ENCODE measurements around the gene RNF130.
"Not testable (repeated sequence)": the region's sequence is repeated elsewhere in the genome, so short reads cannot be mapped to it uniquely, and the experiment has no call there.

The RNF130 gene

GRCh38 chr5:180027459-180028089 is 44.0 kb downstream of the RNF130 start:
- ATAC-seq (replicated peaks; ENCODE audit: extremely low read depth, poor library complexity, severe bottlenecking) (no peak), DNase-seq (ENCODE audit: low spot score in 2 of 2) (no peak)
- peak overlapping the region; percentile 6 for H3K27ac Mint-ChIP-seq (ENCODE audit: low read depth)
- H3K27me3 Mint-ChIP-seq, result no peaks in the 10 kb centered on the region
- H3K36me3 Mint-ChIP-seq (ENCODE audit: insufficient read depth), result peaks cover 1% of the 10 kb centered on the region
- peaks cover 16% of the 10 kb centered on the region for H3K4me1 Mint-ChIP-seq
- H3K9me3 Mint-ChIP-seq, result no peaks in the 10 kb centered on the region
- H3K4me3 Mint-ChIP-seq, result no peak overlapping the region

GRCh38 chr5:180026734-180027458 is 44.7 kb downstream of the RNF130 start:
- Mint-ChIP-seq H3K4me1 (peaks cover 16% of the 10 kb centered on the region), H3K4me3 (no peak overlapping the region), H3K27ac (ENCODE audit: low read depth) (no peak overlapping the region), H3K36me3 (ENCODE audit: insufficient read depth) (peaks cover 1% of the 10 kb centered on the region), H3K9me3 (no peaks in the 10 kb centered on the region), H3K27me3 (no peaks in the 10 kb centered on the region)
- no peak for ATAC-seq (replicated peaks; ENCODE audit: extremely low read depth, poor library complexity, severe bottlenecking)
- DNase-seq (ENCODE audit: low spot score in 2 of 2), result no peak

GRCh38 chr5:180026320-180026719 is 45.2 kb downstream of the RNF130 start:
- no peak for DNase-seq (ENCODE audit: low spot score in 2 of 2)
- Mint-ChIP-seq H3K27ac (ENCODE audit: low read depth) (no peak overlapping the region), H3K27me3 (no peaks in the 10 kb centered on the region), H3K9me3 (no peaks in the 10 kb centered on the region), H3K36me3 (ENCODE audit: insufficient read depth) (peaks cover 1% of the 10 kb centered on the region), H3K4me3 (no peak overlapping the region), H3K4me1 (peaks cover 16% of the 10 kb centered on the region)
- ATAC-seq (replicated peaks; ENCODE audit: extremely low read depth, poor library complexity, severe bottlenecking), result no peak

- no peak overlapping the region for H3K4me3 Mint-ChIP-seq
- no peak for DNase-seq (ENCODE audit: low spot score in 2 of 2)
- ATAC-seq (replicated peaks; ENCODE audit: extremely low read depth, poor library complexity, severe bottlenecking), result no peak
- peaks cover 8% of the 10 kb centered on the region for H3K4me1 Mint-ChIP-seq
- peaks cover 1% of the 10 kb centered on the region for H3K36me3 Mint-ChIP-seq (ENCODE audit: insufficient read depth)
- no peak overlapping the region for H3K27ac Mint-ChIP-seq (ENCODE audit: low read depth)
- H3K27me3 Mint-ChIP-seq, result no peaks in the 10 kb centered on the region
- no peaks in the 10 kb centered on the region for H3K9me3 Mint-ChIP-seq
Observed at GRCh38 chr5:180021900-180022299, 49.7 kb downstream of the RNF130 start.

- no peak overlapping the region for H3K4me3 Mint-ChIP-seq
Observed at GRCh38 chr5:180020176-180020575, 51.4 kb downstream of the RNF130 start.

GRCh38 chr5:180018347-180019060 is 53.1 kb downstream of the RNF130 start:
- H3K27ac Mint-ChIP-seq (ENCODE audit: low read depth), result no peak overlapping the region
- no peaks in the 10 kb centered on the region for H3K27me3 Mint-ChIP-seq

More at GRCh38 chr5:180020176-180020575, 51.4 kb downstream of the RNF130 start:
- H3K27me3 Mint-ChIP-seq, result no peaks in the 10 kb centered on the region
- no peak for ATAC-seq (replicated peaks; ENCODE audit: extremely low read depth, poor library complexity, severe bottlenecking)
- peaks cover 1% of the 10 kb centered on the region for H3K36me3 Mint-ChIP-seq (ENCODE audit: insufficient read depth)
- peaks cover 8% of the 10 kb centered on the region for H3K4me1 Mint-ChIP-seq
- DNase-seq (ENCODE audit: low spot score in 2 of 2), result no peak
- no peak overlapping the region for H3K27ac Mint-ChIP-seq (ENCODE audit: low read depth)
- H3K9me3 Mint-ChIP-seq, result no peaks in the 10 kb centered on the region

GRCh38 chr5:180015523-180015922 is 56.0 kb downstream of the RNF130 start:
- peaks cover 10% of the 10 kb centered on the region for H3K4me1 Mint-ChIP-seq
- not testable (repeated sequence) for ATAC-seq (replicated peaks; ENCODE audit: extremely low read depth, poor library complexity, severe bottlenecking); H3K9me3 Mint-ChIP-seq; H3K36me3 Mint-ChIP-seq (ENCODE audit: insufficient read depth); H3K4me3 Mint-ChIP-seq; H3K27me3 Mint-ChIP-seq; DNase-seq (ENCODE audit: low spot score in 2 of 2)
- H3K27ac Mint-ChIP-seq (ENCODE audit: low read depth), result peak overlapping the region; percentile 47

More at GRCh38 chr5:180018347-180019060, 53.1 kb downstream of the RNF130 start:
- H3K4me3 Mint-ChIP-seq, result no peak overlapping the region
- no peak for ATAC-seq (replicated peaks; ENCODE audit: extremely low read depth, poor library complexity, severe bottlenecking)
- H3K4me1 Mint-ChIP-seq, result peaks cover 10% of the 10 kb centered on the region
- no peaks in the 10 kb centered on the region for H3K9me3 Mint-ChIP-seq
- DNase-seq (ENCODE audit: low spot score in 2 of 2), result no peak
- no peaks in the 10 kb centered on the region for H3K36me3 Mint-ChIP-seq (ENCODE audit: insufficient read depth)

- Mint-ChIP-seq H3K9me3 (no peaks in the 10 kb centered on the region), H3K4me3 (no peak overlapping the region), H3K4me1 (peaks cover 5% of the 10 kb centered on the region), H3K27me3 (no peaks in the 10 kb centered on the region), H3K27ac (ENCODE audit: low read depth) (no peak overlapping the region), H3K36me3 (ENCODE audit: insufficient read depth) (peaks cover 6% of the 10 kb centered on the region)
- DNase-seq (ENCODE audit: low spot score in 2 of 2), result no peak
- no peak for ATAC-seq (replicated peaks; ENCODE audit: extremely low read depth, poor library complexity, severe bottlenecking)
Observed at GRCh38 chr5:180013678-180014077, 57.9 kb downstream of the RNF130 start.

GRCh38 chr5:180012316-180012715 is 59.2 kb downstream of the RNF130 start:
- H3K27ac Mint-ChIP-seq (ENCODE audit: low read depth), result no peak overlapping the region
- DNase-seq (ENCODE audit: low spot score in 2 of 2) (no peak), ATAC-seq (replicated peaks; ENCODE audit: extremely low read depth, poor library complexity, severe bottlenecking) (no peak)
- H3K36me3 Mint-ChIP-seq (ENCODE audit: insufficient read depth), result peaks cover 6% of the 10 kb centered on the region
- H3K4me3 Mint-ChIP-seq, result no peak overlapping the region
- no peaks in the 10 kb centered on the region for H3K9me3 Mint-ChIP-seq
- peaks cover 16% of the 10 kb centered on the region for H3K4me1 Mint-ChIP-seq
- no peaks in the 10 kb centered on the region for H3K27me3 Mint-ChIP-seq

- Mint-ChIP-seq H3K4me3 (no peak overlapping the region), H3K36me3 (ENCODE audit: insufficient read depth) (peaks cover 6% of the 10 kb centered on the region), H3K4me1 (peaks cover 24% of the 10 kb centered on the region), H3K27ac (ENCODE audit: low read depth) (no peak overlapping the region), H3K9me3 (no peaks in the 10 kb centered on the region), H3K27me3 (no peaks in the 10 kb centered on the region)
- no peak for ATAC-seq (replicated peaks; ENCODE audit: extremely low read depth, poor library complexity, severe bottlenecking)
- DNase-seq (ENCODE audit: low spot score in 2 of 2), result no peak
Observed at GRCh38 chr5:180010636-180011035, 60.9 kb downstream of the RNF130 start.

GRCh38 chr5:180009581-180009980 is 62.0 kb downstream of the RNF130 start:
- Mint-ChIP-seq H3K4me3 (no peak overlapping the region), H3K4me1 (peaks cover 20% of the 10 kb centered on the region), H3K36me3 (ENCODE audit: insufficient read depth) (peaks cover 6% of the 10 kb centered on the region), H3K9me3 (no peaks in the 10 kb centered on the region), H3K27me3 (no peaks in the 10 kb centered on the region), H3K27ac (ENCODE audit: low read depth) (no peak overlapping the region)
- DNase-seq (ENCODE audit: low spot score in 2 of 2) (no peak), ATAC-seq (replicated peaks; ENCODE audit: extremely low read depth, poor library complexity, severe bottlenecking) (no peak)

- DNase-seq (ENCODE audit: low spot score in 2 of 2) (no peak), ATAC-seq (replicated peaks; ENCODE audit: extremely low read depth, poor library complexity, severe bottlenecking) (no peak)
- H3K9me3 Mint-ChIP-seq, result no peaks in the 10 kb centered on the region
- no peaks in the 10 kb centered on the region for H3K27me3 Mint-ChIP-seq
- peak overlapping the region; percentile 3 for H3K4me3 Mint-ChIP-seq
- H3K36me3 Mint-ChIP-seq (ENCODE audit: insufficient read depth), result peaks cover 6% of the 10 kb centered on the region
- H3K4me1 Mint-ChIP-seq, result peaks cover 20% of the 10 kb centered on the region
- H3K27ac Mint-ChIP-seq (ENCODE audit: low read depth), result no peak overlapping the region
Observed at GRCh38 chr5:180008433-180008832, 63.1 kb downstream of the RNF130 start.

GRCh38 chr5:180007582-180007981 is 64.0 kb downstream of the RNF130 start:
- no peak for ATAC-seq (replicated peaks; ENCODE audit: extremely low read depth, poor library complexity, severe bottlenecking)
- Mint-ChIP-seq H3K36me3 (ENCODE audit: insufficient read depth) (peaks cover 4% of the 10 kb centered on the region), H3K4me1 (peaks cover 20% of the 10 kb centered on the region), H3K27ac (ENCODE audit: low read depth) (peak overlapping the region; percentile 19), H3K27me3 (no peaks in the 10 kb centered on the region), H3K9me3 (no peaks in the 10 kb centered on the region), H3K4me3 (no peak overlapping the region)
- no peak for DNase-seq (ENCODE audit: low spot score in 2 of 2)

Data from central memory CD8-positive, alpha-beta T cell (primary cell).